Measurements from ENCODE around the gene ADGRV1.

The ADGRV1 gene

DNA sequence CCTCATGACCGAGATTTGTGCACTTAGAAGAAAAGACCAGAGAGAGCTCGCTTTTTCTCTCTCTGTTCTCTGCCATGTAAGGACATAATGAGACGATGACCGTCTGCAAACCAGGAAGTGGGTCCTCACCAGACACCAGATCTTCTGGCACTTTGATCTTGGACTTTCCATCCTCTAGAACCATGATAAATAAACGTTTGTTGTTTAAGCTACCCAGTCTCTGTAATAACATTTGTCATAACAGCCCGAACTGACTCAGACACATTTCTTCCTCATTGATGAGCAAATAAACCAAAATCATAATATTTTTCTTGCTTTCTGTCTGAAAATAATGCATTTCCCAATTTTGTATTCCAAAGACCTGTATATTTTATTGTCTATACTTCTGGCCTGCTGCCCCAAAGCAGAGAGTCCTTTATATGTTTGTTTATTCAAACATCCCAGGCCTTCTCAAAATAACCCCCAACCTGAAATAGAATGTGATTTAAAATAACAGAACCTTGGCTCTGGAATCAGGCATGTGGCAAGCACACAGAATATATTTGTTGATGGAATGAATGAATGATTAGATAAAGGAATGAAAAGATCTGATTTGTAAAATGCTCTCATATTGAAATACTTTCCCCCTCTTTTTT lies 396.5 kb downstream of the ADGRV1 start:
- no peak for DNase-seq (ENCODE audit: extremely low read depth, low read depth)
- TF ChIP-seq CTCF (IDR thresholded peaks at IDR 0.05; ENCODE audit: low read depth, low read length) = no peak

DNA sequence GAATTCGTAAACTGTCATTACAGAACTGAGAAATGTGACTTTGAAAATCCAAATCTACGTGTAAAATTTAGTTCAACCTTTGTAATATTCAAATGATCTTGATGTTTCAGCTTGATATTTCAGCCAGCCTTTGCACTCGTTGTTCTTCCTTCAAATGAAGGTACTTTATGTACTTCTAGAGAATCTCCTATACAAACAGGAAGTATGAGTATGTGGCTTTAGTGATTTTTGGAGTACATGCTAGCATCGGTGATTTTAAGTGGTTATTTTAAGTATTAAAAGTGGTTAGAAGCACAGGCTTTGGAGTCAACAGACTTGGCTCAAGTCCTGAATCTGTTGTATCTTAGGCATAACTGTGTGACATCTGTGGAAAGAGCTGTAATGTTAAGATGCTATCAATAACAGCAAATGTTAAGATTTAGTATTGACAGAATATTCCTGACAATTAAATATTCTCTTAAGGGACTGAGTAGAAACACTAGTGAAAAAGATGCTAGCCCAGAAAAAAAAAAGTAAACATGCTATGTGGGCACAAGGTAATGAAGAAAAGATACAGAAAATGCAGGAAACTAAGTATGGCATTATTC lies 398.0 kb downstream of the ADGRV1 start:
- TF ChIP-seq CTCF (IDR thresholded peaks at IDR 0.05; ENCODE audit: low read depth, low read length) = no peak
- DNase-seq (ENCODE audit: extremely low read depth, low read depth) = no peak

DNA sequence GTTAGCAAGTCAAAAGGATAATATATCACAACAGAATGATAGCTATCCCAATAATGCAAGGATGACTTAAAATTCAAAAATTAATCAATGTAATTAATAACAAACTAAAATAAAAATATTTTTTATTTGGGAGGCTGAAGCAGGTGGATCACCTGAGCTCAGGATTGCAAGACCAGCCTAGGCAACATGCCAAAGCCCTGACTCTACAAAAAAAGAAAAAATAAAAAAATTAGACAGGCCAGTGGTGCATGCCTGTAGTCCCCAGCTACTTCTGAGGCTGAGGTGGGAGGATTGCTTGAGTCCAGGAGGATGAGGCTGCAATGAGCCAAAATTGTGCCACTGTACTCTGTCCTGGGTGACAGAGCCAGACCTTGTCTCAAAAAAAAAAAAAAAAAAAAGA lies 399.3 kb downstream of the ADGRV1 start:
- no peak for TF ChIP-seq CTCF (IDR thresholded peaks at IDR 0.05; ENCODE audit: low read depth, low read length)
- DNase-seq (ENCODE audit: extremely low read depth, low read depth) = no peak

- no peak for TF ChIP-seq CTCF (IDR thresholded peaks at IDR 0.05; ENCODE audit: low read depth, low read length)
- DNase-seq (ENCODE audit: extremely low read depth, low read depth) = no peak
These were observed 400.7 kb downstream of the ADGRV1 start for GRCh38 chr5:90959262-90959661.

DNA sequence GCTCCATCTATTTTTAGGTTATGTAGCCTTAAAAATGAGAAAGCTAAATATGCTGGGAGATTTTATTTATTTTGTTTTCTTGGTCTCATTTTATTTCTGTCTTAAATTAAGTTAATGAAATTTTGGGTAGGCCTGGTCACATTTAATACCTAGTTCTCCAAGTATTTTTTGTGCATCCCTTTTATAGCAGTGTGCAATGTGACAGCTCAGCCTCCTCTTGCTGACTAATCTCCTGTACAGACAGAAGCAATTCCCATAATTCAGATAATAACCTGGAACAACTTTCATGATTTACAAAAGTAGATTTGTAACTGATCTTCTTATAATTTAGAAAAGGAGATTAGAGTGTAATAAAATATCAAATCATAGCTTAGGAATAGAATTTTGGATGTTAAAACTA lies 403.9 kb downstream of the ADGRV1 start:
- DNase-seq (ENCODE audit: extremely low read depth, low read depth) = no peak
- no peak for TF ChIP-seq CTCF (IDR thresholded peaks at IDR 0.05; ENCODE audit: low read depth, low read length)

DNA sequence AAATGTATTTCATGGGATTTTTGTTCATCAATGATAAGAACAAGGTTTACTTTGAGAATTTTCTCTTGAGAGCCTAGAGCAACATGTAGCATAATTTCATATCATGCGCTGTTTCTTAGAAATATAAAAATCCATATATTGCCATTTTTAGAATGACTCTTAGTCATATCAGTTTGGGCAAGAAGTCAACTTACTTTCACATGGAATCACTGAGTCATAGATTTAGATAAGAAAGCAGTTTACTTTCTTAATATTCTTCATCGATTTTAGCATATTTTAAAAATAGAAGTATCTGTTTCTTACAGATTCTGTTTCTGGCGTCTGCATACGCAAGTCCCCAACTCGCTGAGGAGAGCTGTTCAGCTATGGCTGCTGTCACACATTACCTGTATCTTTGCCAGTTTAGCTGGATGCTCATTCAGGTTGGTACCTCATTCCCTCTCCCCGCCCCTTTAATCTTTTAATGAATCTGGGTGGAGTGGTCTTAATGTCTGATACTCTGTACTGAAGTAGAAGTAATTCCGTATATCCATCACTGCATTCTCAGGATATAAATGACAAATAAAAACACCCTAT lies 406.6 kb downstream of the ADGRV1 start:
- TF ChIP-seq CTCF (IDR thresholded peaks at IDR 0.05; ENCODE audit: low read depth, low read length) = no peak
- DNase-seq (ENCODE audit: extremely low read depth, low read depth) = no peak

DNA sequence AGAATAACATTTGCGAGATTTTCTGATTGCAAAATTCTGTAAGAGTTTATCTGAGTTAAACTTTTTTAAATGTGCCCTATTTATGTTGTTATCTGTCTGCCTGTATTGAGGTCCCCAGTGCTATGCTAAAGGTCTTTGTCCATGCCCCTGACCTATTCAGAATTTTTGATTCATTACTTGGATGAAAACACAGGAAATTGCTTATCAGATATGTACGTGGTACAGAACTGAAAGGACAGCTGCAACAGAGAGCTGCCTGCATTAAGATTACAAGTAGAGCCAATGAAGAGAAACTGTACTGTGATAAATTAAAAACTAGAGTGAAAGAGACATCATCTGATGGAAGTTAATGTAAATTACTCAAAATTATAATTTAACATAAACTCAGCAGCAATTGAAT lies 408.8 kb downstream of the ADGRV1 start:
- DNase-seq (ENCODE audit: extremely low read depth, low read depth) = no peak

More for the DNA sequence above, 408.8 kb downstream of the ADGRV1 start:
- no peak for TF ChIP-seq CTCF (IDR thresholded peaks at IDR 0.05; ENCODE audit: low read depth, low read length)

Measured in AG09319 (cell line).